Forelimb muscle (tissue), 1 donor: ENCODE results near the gene ANTXR2. TPM values are rescaled to one million over a fixed set of nuclear protein-coding genes. Genes with fewer than 3 reads are reported as not detected.

Source experiments
- DNase-seq: peaks from one replicate; pipeline ENCODE4 v3.0.0-alpha.2; 2013; ENCODE audit warnings: low read depth
- polyA plus RNA-seq: library from polyadenylated mRNA; unstranded; fragments of 120-200 nt; gene quantifications from one replicate; pipeline ENCODE4 v1.2.1, GENCODE V29; 2013; ENCODE audit not compliant: insufficient read length

Gene ANTXR2
- polyA plus RNA-seq, 1 donor: 98.0 TPM

GRCh38 chr4:79869597-79870237 lies 203.3 kb downstream of the ANTXR2 start:
- no peak for DNase-seq

DNA sequence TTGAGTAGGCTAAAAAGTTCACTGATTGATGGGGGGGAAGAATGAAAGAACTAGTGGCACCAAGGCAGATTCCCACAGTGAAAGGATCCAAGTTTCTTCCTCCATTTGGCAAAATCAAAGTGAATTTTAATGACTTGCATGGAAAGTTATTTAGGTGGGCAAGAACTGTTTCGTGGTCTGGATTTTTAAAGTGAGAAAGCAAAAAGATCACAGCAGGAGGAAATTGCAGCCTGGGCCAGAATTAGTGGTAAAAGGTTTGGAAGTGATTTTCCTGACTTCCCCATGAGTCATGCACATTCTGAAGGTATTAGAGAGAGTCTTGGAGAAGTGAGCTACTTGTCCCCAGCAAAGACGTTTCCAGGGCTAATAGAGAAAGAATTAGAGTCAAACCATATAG lies 207.8 kb downstream of the ANTXR2 start:
- no peak for DNase-seq

DNA sequence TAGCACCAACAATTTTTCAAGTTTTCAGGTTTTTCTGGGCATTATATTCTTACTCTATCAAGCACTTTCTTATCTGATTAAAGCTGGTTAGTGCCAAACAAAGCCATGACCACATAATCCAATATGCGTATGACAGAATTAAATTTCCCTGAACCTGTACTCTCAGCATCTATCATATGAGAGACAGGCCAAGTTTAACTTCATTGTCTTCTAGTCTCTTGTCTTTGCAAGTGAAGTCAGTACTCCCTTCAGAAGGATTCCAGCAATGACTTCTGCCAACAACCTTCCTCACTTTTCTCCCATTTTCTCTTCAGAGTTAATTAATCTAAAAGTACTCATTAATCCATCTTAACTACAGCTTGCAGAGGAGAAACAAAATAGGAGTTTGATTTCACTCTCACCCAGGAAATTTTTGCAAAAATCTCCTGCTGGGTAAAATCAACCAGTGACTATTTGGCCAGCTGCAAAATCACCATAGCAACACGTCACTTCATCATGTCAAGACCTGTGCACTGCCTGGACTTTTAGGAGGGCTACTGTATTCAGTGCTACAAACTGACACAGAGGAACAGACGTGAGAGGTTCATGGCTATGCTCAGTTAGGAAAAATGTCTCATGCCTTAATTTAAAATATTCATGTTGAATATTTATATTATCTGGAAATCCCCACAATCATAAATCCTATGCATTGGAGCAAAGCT lies 208.4 kb downstream of the ANTXR2 start:
- no peak for DNase-seq

- no peak for DNase-seq
Measured at GRCh38 chr4:79863333-79863732, 209.7 kb downstream of the ANTXR2 start.

DNA sequence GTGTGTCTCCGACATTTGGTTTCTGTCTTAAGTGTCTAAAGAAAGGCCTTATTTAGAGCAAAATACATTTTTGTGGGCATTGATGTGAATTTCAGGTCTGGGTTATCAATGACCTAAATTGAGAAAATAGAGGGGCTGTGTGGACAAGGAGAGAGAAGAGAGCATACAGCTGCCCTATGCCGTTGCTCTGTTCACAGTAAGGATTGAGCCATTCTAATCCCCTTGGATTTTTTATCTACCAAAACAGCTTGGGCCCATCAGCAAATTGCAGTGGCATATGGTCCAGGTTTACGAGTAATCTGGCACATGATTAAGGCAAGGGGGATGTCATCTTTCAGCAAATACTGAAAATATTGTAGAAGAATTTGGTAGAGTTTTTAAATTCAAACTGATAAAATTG lies 210.2 kb downstream of the ANTXR2 start:
- DNase-seq: no peak

DNA sequence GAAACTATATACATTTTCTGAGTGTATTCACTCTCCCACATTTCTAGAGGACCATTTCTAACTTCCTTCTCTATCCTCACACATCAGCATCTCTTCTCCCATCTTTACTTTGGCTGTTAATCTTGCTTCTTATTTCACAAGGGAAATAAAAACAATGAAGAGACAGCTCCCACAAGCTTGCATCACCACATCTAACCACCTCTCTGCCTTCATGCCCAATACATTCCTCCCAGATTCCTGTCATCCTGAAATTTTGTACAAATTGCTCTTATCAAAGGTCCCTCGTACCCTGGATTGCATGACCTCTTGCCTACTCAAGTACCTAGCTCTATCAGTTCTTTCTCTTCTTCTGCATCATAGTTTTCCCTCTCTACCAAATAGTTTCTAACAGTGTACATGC lies 215.2 kb downstream of the ANTXR2 start:
- DNase-seq: no peak

- DNase-seq: no peak
Measured at GRCh38 chr4:79856196-79856595, 216.8 kb downstream of the ANTXR2 start.

- DNase-seq: no peak
Measured at GRCh38 chr4:79854856-79855502, 218.1 kb downstream of the ANTXR2 start.

DNA sequence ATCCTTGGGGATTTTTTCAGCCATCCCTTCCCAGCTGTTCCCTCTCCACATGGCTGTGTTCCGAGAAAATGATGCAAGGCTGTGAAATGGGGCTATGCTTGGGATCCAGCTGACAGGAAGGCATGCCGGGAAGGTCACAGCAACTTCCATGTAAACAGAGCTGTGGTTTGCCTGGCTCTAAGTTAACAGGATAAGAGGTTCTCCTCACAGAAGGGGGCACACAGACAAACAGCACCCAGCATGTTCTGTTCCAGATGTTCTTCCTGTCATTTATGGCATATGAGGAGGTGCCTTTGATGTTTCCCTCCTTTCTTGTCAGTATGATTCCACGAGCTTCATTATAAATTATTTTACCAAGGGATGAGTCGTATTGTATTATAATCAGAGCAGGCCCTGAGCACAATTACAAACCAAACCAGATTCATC lies 220.7 kb downstream of the ANTXR2 start:
- DNase-seq: no peak

DNA sequence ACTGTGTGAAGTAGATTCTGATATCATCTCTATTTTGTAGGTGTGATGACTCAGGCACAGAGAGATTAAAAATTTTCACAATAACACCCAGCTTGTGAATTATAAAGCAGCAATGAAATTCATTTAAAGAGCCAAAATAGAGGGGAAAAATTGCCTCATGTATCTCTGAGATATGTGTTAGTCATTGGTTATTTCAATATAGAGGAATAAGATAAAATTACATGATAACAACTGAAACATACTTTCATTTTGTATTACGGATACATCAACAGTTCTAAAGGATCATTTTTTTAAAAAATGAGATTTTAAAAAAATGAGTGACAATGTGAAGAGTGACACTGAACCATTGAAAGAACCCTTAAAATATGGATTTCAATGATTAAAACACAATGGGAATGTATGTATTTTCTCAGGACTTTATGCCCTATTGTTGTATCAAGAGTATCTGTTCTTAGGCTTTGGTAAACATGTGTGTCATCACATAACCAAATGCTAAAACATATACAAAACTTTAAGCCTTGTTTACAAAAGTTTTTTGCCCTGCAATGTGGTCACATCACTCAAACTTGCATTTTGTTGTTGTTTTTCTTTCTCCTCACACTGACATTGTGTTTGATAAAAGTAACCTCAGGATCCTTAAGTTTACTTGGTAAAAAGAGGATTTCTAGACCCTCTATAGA lies 221.3 kb downstream of the ANTXR2 start:
- no peak for DNase-seq

Other genes starting within 250 kb of the ANTXR2 start
- gene PRDM8, start 124.3 kb upstream of the ANTXR2 start, polyA plus RNA-seq: 10.6 TPM
- 0.61 TPM for gene FGF5, start 193.4 kb upstream of the ANTXR2 start, polyA plus RNA-seq